Heart left ventricle (tissue), 16 donors: ENCODE measurements around the gene MGLL. TPM values are rescaled to one million over a fixed set of nuclear protein-coding genes. Genes with fewer than 3 reads are reported as not detected.
"Not testable (repeated sequence)": the region's sequence is repeated elsewhere in the genome, so short reads cannot be mapped to it uniquely, and the experiment has no call there.

Experiments used
- ATAC-seq, 4 donors: fragments of 200-7000 bp; cut with Tn5 transposase; one replicate each; pipeline ENCODE4 v1.9.1; 2020 to 2022; ENCODE audit warnings: moderate library complexity in 4 of 4, mild to moderate bottlenecking in 3 of 4, moderate number of reproducible peaks in 1 of 4
- DNase-seq, 5 donors: peaks; one replicate each; pipeline ENCODE4 v3.0.0-alpha.2; 2020
- H3K27ac ChIP-seq, 12 donors: fragments of 200-600 bp; sonication (generic) in 4 of 12; one replicate each; pipeline versions ENCODE4 v1.5.0 to v1.8.0; 2016 to 2022; ENCODE audit warnings: mild to moderate bottlenecking in 2 of 12
- H3K27me3 ChIP-seq, 9 donors: fragments of 200-600 bp; sonication (generic) in 2 of 9; one replicate each; pipeline versions ENCODE4 v1.5.1 to v1.8.0; 2016 to 2022; ENCODE audit warnings: mild to moderate bottlenecking in 3 of 9
- H3K36me3 ChIP-seq, 9 donors: fragments of 200-600 bp; sonication (generic) in 2 of 9; one replicate each; pipeline versions ENCODE4 v1.5.0 to v1.8.0; 2018 to 2022; ENCODE audit warnings: mild to moderate bottlenecking in 2 of 9
- H3K4me1 ChIP-seq, 12 donors: fragments of 200-600 bp; sonication (generic) in 4 of 12; one replicate each; pipeline versions ENCODE4 v1.5.0 to v1.8.0; 2016 to 2022; ENCODE audit warnings: mild to moderate bottlenecking in 3 of 12
- H3K4me3 ChIP-seq, 12 donors: fragments of 200-600 bp; sonication (generic) in 4 of 12; one replicate each; pipeline versions ENCODE4 v1.5.0 to v1.8.0; 2017 to 2022; ENCODE audit warnings: mild to moderate bottlenecking in 9 of 12, moderate library complexity in 4 of 12
- H3K9me3 ChIP-seq, 12 donors: fragments of 200-600 bp; sonication (generic) in 4 of 12; one replicate each; pipeline versions ENCODE4 v1.5.0 to v1.8.0; 2016 to 2022; ENCODE audit warnings: mild to moderate bottlenecking in 1 of 12
- POLR2A ChIP-seq, 2 donors: fragments of 450-650 bp; IDR thresholded peaks; one replicate each; pipeline ENCODE4 v1.6.1; 2017; ENCODE audit warnings: antibody characterized with exemption in 2 of 2, mild to moderate bottlenecking in 2 of 2, moderate library complexity in 2 of 2
- WGBS, 4 donors: extraction: QIAGEN DNeasy Blood & Tissue Kit in 2 of 4; methylation state at CpG; one replicate each; pipeline versions ENCODE4 v1.1.5 to v1.1.7; 2013 to 2018; 5-methylcytosine and 5-hydroxymethylcytosine counted together
- intact Hi-C, 10 donors: fragments of 100-400 bp; cut with DNase I; formaldehyde crosslinking; loops; one replicate each; pipeline versions ENCODE4 v1.11.1 to v1.14.2; 2022
- polyA plus RNA-seq, 2 donors: library from polyadenylated mRNA; stranded (reverse); fragments of 200-250 nt; gene quantifications; one replicate each; pipeline ENCODE4 v1.2.3, GENCODE V29; 2013
- total RNA-seq, 9 donors: library from RNA; depleted of rRNA in 2 of 9; stranded (reverse); fragments of >200 nt in 2 of 9; fragmentation: NEBNext Ultra II Directional in 3 of 9; extraction: Animal tissue kit (Norgen Biotek cat#: 25700) in 3 of 9; gene quantifications; one replicate each; pipeline versions ENCODE4 v1.1.0 to v1.2.4, GENCODE V29; 2016 to 2023
- TF ChIP-seq, protein P1 (sequence below), 12 donors: fragments of 200-600 bp; sonication (generic) in 4 of 12; IDR thresholded peaks; one replicate each; pipeline versions ENCODE4 v1.5.0 to v1.8.0; 2018 to 2022; ENCODE audit warnings: antibody characterized with exemption in 12 of 12, mild to moderate bottlenecking in 5 of 12
- donor health status: ischemic (EF 13 %, LVEDD 7.1; RV severe dilation, severe dysfunction).
- donor health status: healthy with polysubstance abuse.
- donor health status: DM: no; HTN: yes; CAD: no.
- donor health status: DM: no; HTN: no; CAD: no.
- donor health status: ischemic (EF 25% LVEDD 6.9; RV normal size, moderate dysfunction).
- donor health status: ischemic (EF 25% LVEDD 5.7; RV mildly dilated, moderate dysfunction).
- donor health status: healthy.
- donor health status: DM: yes; HTN: yes; CAD: no.
- donor health status: ischemic (EF 35%, LVEDD 5.7; RV mildly dilated, moderate dysfunction).
- donor health status: nonischemic (EF 11% LVEDD 7.7; RV severe dilation, severe dysfunction).
- donor health status: DM: yes; HTN: yes; CAD: no.
- donor health status: PGD.
- donor health status: ischemic (EF 29% LVEDD 5.4; RV normal size, mild dysfunction).
- donor health status: nonischemic (EF 23%, LVEDD 6.1; RV moderate dilation, normal function).

MGLL gene
- total and polyA plus RNA-seq, 11 donors = 38.5 to 119 (median 78.9) TPM

DNA sequence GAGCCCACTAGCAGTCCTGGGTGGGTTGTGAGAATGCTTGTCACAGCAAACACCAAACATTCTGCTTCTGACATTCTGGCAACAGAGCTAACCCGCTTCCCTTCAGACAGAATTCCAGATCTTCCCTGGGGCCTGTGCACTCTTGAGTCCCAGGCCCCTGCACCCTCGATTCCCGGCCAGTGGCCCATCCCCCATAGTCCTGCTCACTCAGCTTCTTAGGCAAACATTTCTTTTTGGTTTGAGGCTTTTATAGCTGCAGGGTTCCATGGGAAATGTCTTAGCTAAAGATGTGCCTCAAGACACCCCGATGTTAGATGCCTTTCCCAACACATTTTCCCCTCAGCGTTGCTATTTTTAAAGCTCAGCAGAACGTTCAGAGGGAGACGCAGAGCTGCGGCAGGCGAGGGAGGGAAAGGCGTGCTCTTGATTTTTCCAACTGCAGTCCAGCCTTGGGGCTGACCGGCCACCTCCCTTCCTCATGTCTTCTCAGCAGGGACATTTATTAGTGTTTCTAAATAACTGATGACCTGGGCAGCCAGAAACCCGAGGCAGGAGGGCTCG, 114.4 kb downstream of the MGLL start:
- no peak for TF ChIP-seq POLR2A (IDR thresholded peaks at IDR 0.05)
- TF ChIP-seq, protein P1, sequence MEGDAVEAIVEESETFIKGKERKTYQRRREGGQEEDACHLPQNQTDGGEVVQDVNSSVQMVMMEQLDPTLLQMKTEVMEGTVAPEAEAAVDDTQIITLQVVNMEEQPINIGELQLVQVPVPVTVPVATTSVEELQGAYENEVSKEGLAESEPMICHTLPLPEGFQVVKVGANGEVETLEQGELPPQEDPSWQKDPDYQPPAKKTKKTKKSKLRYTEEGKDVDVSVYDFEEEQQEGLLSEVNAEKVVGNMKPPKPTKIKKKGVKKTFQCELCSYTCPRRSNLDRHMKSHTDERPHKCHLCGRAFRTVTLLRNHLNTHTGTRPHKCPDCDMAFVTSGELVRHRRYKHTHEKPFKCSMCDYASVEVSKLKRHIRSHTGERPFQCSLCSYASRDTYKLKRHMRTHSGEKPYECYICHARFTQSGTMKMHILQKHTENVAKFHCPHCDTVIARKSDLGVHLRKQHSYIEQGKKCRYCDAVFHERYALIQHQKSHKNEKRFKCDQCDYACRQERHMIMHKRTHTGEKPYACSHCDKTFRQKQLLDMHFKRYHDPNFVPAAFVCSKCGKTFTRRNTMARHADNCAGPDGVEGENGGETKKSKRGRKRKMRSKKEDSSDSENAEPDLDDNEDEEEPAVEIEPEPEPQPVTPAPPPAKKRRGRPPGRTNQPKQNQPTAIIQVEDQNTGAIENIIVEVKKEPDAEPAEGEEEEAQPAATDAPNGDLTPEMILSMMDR (IDR thresholded peaks at IDR 0.05) = no peak
- peaks cover 0 to 57% (median 18%) of the 10 kb centered on the region in 9 donors for H3K36me3 ChIP-seq

DNA sequence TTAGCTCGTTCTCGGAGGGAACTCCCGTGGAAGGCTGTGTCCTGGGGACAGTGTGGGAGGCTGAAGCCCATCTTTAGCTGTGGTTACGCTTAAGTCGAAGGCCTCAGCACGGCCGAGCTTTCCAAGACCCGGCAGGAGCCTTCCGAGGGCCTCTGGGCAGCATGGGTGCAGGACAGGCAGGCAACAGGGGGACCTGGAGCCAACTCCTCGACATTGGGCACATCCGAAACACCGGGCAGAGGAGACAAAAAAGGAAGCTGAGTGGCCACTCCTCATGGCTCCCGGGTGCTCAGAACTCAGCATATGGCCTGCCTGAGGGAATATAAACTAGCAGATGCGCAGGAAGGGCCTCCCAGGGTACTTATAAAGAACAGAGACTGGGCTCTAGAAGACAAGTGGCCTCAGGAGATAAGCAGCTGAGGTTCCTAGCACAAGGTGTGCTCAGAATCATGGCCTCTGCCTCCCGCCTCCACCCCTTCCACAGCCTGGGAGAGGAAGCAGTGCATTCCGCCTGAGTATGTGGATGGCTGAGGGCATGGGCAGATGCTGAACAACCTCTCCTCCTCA, 115.4 kb downstream of the MGLL start:
- DNase-seq (peak in 2 of 5 donors; percentile 31 to 58), ATAC-seq (peak in 1 of 4 donors; percentile 6)
- H3K4me1 ChIP-seq = peaks cover 10 to 84% (median 58%) of the 10 kb centered on the region in 12 donors

More for the DNA sequence above, 114.4 kb downstream of the MGLL start:
- no peaks in the 10 kb centered on the region for H3K27me3 ChIP-seq
- 18 to 36% (median 26%) methylated on average over 13 of the region's 13 CpGs for WGBS, 4 donors
- peaks cover 0 to 6% (median 0%) of the 10 kb centered on the region in 12 donors for H3K9me3 ChIP-seq
- peak overlapping the region; percentile 40 to 95 (median 79) for H3K27ac ChIP-seq
- peaks cover 12 to 84% (median 57%) of the 10 kb centered on the region in 12 donors for H3K4me1 ChIP-seq
- peak in 4 of 5 donors; percentile 48 to 68 (median 65) for DNase-seq
- intact Hi-C loops = no loop called here
- ATAC-seq = peak; percentile 41 to 80 (median 60)
- H3K4me3 ChIP-seq = peak overlapping the region in 1 of 12 donors; percentile 5

DNA sequence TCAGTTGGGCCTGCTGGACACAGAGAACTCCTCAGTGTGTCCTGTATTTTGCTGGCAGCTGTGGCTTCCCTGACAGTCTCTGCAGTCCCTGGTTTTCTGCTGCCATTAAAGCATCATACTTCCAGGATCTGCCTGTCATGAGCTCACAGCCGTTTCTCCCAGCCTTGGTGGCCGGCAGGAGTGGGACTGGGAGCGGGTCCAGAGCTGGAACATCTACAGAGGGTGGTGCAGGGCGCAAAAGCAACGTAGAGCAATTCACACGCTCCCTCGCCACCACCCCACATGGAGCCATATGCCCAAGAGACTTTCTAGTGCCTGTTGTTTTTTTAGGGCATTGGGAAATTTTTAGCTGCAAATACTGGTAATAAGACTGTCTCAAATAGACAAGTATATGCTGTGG, 116.0 kb downstream of the MGLL start:
- no peak for TF ChIP-seq POLR2A (IDR thresholded peaks at IDR 0.05)
- TF ChIP-seq, protein P1 (IDR thresholded peaks at IDR 0.05) = no peak
- peaks cover 10 to 84% (median 62%) of the 10 kb centered on the region in 12 donors for H3K4me1 ChIP-seq
- peaks cover 0 to 6% (median 0%) of the 10 kb centered on the region in 12 donors for H3K9me3 ChIP-seq
- peak in 3 of 4 donors; percentile 16 to 54 (median 28) for ATAC-seq
- H3K27ac ChIP-seq = peak overlapping the region; percentile 13 to 95 (median 79)
- peak; percentile 55 to 82 (median 63) for DNase-seq
- 50 to 73% (median 64%) methylated on average over 7 of the region's 7 CpGs for WGBS, 4 donors
- no peaks in the 10 kb centered on the region for H3K27me3 ChIP-seq
- no peak overlapping the region for H3K4me3 ChIP-seq
- peaks cover 0 to 47% (median 18%) of the 10 kb centered on the region in 9 donors for H3K36me3 ChIP-seq
- intact Hi-C loops = no loop called here

More for the DNA sequence above, 115.4 kb downstream of the MGLL start:
- intact Hi-C loops = no loop called here
- Histone ChIP-seq H3K36me3 (peaks cover 0 to 48% (median 18%) of the 10 kb centered on the region in 9 donors), H3K4me3 (no peak overlapping the region), H3K27me3 (no peaks in the 10 kb centered on the region), H3K27ac (peak overlapping the region; percentile 40 to 95 (median 79)), H3K9me3 (peaks cover 0 to 6% (median 0%) of the 10 kb centered on the region in 12 donors)
- 78 to 83% (median 80%) methylated on average over 16 of the region's 16 CpGs for WGBS, 4 donors
- TF ChIP-seq, protein P1 (IDR thresholded peaks at IDR 0.05) = no peak
- no peak for TF ChIP-seq POLR2A (IDR thresholded peaks at IDR 0.05)

DNA sequence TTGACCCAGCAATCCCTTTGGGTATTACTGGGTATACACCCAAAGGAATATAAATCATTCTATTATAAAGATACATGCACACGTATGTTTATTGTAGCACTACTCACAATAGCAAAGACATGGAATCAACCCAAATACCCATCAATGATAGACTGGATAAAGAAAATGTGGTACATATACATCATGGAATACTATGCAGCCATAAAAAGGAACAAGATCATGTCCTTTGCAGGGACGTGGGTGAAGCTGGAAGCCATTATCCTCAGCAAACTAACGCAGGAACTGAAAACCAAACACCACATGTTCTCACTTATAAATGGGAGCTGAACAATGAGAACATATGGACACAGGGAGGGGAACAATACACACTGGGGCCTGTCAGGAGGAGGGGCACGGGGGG, 117.5 kb downstream of the MGLL start:
- Histone ChIP-seq H3K4me1 (peaks cover 16 to 84% (median 64%) of the 10 kb centered on the region in 12 donors), H3K27ac (peak overlapping the region in 6 of 12 donors; percentile 4 to 98 (median 87)), H3K36me3 (peaks cover 0 to 46% (median 13%) of the 10 kb centered on the region in 9 donors)
- H3K27me3 ChIP-seq, H3K4me3 ChIP-seq, H3K9me3 ChIP-seq, DNase-seq, ATAC-seq: not testable (repeated sequence)
- 89 to 96% (median 95%) methylated on average over 4 of the region's 4 CpGs for WGBS, 4 donors
- intact Hi-C loops = loop anchor here in 1 of 10 donors (5.0 kb wide), 1 partner anchor 42 kb away; no protein-coding TSS in a partner anchor
